ENCODE data around the gene NIT1.

DNA sequence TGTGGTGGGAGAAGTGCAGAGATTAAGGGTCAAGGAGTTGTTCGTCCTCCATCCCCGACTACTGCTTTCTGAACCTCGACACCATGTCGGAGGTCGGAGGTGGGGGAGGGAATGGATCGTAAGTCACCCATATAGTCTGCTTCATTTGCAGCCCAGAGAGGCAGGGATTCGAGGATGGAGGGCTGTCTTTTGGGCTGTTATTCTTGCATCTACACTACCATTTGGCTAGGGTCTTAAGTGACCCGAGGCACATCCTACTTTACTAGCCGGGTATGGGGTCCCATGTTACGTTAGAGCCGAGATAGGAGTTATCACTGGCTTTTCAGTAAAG, 42.0 kb downstream of the NIT1 start:
- TF ChIP-seq POLR2A (IDR thresholded peaks at IDR 0.05; ENCODE audit: borderline replicate concordance, extremely low read depth, insufficient read depth, insufficient read length) (no peak), ELF1 (IDR thresholded peaks at IDR 0.05; ENCODE audit: borderline replicate concordance, low read depth) (no peak), SP1 (IDR thresholded peaks at IDR 0.05; ENCODE audit: low read depth) (no peak), JUND (IDR thresholded peaks at IDR 0.05) (no peak)
- TF ChIP-seq, protein P1, sequence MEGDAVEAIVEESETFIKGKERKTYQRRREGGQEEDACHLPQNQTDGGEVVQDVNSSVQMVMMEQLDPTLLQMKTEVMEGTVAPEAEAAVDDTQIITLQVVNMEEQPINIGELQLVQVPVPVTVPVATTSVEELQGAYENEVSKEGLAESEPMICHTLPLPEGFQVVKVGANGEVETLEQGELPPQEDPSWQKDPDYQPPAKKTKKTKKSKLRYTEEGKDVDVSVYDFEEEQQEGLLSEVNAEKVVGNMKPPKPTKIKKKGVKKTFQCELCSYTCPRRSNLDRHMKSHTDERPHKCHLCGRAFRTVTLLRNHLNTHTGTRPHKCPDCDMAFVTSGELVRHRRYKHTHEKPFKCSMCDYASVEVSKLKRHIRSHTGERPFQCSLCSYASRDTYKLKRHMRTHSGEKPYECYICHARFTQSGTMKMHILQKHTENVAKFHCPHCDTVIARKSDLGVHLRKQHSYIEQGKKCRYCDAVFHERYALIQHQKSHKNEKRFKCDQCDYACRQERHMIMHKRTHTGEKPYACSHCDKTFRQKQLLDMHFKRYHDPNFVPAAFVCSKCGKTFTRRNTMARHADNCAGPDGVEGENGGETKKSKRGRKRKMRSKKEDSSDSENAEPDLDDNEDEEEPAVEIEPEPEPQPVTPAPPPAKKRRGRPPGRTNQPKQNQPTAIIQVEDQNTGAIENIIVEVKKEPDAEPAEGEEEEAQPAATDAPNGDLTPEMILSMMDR (IDR thresholded peaks at IDR 0.05 in 2 of 3, conservative IDR thresholded peaks at IDR 0.05 in 1 of 3; ENCODE audit: borderline replicate concordance in 1 of 3, insufficient read depth in 1 of 3, low read depth in 2 of 3, low read length in 2 of 3) = no peak
- TF ChIP-seq, protein P2, sequence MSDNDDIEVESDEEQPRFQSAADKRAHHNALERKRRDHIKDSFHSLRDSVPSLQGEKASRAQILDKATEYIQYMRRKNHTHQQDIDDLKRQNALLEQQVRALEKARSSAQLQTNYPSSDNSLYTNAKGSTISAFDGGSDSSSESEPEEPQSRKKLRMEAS (IDR thresholded peaks at IDR 0.05) = no peak

All from HCT116 (cell line).